GM18499 (cell line): ENCODE results near the gene SUSD4.

Experiments
- ATAC-seq: cut with Tn5 transposase; IDR thresholded peaks from one replicate; pipeline ENCODE4 v1.9.1; 2021; ENCODE audit warnings: moderate number of reproducible peaks; ENCODE audit not compliant: insufficient read depth, unreplicated experiment

SUSD4 gene

DNA sequence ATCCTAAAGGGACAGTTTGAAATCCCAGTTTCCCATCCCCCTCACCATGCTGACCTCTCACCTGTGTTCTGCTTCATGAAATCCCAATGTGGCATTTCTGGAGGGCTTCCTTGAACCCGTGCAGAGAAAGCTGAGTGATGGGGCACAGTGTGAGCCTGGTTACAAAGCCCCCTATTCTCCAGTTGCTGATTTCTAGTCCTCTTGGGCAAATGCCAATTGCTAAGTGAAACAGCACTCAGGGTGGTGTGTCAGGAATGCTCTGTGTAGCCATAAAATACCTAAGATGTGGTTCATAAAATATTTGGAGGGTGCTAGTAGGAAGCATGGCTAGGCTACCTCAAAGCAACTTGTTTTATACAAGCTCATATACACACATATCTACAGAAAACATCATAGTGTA, 32.0 kb downstream of the SUSD4 start:
- ATAC-seq, result no peak

DNA sequence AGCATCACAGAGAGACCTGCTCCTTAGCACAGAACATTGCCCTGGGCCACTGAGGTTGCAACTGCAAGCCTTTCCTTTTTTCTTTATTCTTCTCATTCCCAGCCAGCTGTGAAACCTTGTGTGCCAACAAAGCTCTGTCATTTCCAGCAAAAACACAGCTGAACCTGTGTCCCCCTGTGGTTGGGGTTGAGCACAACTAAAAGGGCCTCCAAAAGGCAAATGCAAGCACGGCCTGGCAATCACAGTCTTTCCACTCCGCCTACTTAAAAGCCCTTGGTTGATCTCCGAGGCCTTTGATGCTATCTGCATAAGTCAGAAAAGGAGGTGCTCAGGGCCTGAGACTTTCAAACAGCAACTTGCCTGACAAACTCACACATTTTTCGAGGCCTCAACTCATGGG, 32.7 kb downstream of the SUSD4 start:
- ATAC-seq, result no peak

DNA sequence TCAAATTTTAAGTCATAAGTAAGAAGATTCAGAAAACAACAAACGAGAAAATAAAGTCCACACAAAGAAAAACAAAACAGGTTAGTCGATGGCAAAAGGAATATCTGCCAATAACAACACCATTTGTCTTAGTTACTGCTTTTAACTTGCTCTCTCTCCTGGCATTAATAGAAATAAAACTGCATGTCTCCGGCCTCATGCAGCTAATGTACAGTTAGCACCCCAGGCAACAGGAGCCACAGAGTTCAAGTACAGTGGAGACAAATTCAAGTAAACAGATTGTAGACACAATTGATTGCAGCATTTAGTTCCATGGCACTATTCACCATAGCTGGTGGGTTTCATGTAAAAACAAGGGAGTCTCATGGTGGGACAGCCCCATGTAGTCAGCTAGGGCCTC, 33.5 kb downstream of the SUSD4 start:
- ATAC-seq, result no peak

DNA sequence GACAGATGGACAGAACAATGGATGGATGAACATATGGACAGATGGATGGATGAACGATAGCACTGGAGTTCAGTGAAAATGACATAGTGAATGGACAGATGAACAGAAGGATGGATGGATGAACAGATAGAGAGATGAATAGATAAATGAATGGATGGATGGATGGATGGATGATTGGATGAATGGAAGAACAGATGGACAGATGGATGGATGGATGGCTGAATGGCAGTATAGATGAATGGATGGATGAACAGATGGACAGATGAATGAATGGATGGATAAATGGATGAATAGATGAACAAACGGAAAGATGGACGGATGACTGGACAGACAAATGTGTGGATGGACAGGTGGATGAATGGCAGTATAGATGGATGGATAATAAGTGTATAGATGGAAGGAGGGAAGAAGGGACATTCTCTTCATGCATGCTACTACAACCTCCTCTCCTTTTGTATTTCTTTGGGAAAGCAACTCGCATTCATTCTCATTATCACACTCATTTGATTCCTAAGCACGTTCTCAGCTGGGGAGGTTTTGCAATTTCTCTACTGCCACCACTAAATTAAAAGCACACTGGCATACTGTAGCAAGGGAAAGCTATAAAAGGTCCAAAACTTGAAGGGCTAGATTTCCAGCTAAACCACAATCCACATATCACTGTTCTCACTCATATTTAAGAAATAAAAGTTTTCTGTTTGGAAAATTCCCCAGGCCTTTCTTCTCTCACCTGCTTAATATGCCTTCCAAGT, 34.1 kb downstream of the SUSD4 start:
- ATAC-seq, result no peak

DNA sequence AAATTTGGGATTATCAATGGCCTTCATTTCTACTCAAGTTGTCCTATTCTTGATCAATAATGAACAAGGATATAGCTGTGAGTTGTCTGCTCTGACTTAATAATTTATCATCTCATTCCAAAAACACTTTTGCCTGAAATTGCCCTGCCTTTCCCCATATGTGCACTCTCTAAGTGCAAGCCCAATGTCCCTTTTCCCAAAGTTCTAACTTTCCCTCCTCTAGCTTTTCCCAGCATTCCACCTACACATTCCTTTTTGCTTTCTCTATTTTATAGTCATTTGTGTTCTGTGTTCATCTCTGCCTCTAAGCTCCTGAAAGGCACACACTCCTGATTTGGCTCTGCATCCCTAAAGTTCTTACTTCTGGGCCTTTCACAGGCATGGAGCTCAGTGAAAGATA, 34.7 kb downstream of the SUSD4 start:
- ATAC-seq, result no peak

DNA sequence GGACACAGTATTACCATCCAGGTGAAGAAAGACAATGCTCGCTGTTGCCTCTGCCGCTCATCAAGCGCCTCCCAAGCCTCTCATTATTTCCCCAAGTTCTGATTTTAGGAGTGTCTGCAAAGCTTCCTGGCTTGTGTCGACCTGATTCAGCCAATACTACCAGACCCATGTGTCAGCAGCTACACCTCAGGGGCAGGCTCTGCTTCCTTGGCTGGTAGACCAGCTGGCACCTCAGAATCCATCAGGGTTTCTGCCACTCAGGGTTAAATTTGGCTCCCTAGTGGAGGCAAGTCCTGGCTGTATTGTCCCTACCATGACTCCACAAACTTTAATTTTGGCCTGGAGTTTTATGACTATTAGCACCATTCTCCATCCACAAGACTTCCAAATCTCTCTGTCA, 35.4 kb downstream of the SUSD4 start:
- ATAC-seq, result no peak

DNA sequence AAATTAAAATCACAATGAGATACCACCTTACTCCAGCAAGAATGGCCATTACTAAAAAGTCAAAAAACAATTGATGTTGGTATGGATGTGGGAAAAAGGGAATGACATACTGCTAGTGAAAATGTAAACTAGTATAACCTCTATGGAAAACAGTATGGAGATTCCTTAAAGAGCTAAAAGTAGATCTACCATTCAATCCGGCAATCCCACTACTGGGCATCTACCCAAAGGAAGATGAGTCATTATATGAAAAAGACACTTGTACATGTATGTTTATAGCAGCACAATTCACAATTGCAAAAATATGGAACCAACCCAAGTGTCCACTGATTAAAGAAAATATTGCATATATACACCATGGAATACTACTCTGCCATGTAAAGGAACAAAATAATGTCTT, 37.2 kb downstream of the SUSD4 start:
- ATAC-seq, result no peak

DNA sequence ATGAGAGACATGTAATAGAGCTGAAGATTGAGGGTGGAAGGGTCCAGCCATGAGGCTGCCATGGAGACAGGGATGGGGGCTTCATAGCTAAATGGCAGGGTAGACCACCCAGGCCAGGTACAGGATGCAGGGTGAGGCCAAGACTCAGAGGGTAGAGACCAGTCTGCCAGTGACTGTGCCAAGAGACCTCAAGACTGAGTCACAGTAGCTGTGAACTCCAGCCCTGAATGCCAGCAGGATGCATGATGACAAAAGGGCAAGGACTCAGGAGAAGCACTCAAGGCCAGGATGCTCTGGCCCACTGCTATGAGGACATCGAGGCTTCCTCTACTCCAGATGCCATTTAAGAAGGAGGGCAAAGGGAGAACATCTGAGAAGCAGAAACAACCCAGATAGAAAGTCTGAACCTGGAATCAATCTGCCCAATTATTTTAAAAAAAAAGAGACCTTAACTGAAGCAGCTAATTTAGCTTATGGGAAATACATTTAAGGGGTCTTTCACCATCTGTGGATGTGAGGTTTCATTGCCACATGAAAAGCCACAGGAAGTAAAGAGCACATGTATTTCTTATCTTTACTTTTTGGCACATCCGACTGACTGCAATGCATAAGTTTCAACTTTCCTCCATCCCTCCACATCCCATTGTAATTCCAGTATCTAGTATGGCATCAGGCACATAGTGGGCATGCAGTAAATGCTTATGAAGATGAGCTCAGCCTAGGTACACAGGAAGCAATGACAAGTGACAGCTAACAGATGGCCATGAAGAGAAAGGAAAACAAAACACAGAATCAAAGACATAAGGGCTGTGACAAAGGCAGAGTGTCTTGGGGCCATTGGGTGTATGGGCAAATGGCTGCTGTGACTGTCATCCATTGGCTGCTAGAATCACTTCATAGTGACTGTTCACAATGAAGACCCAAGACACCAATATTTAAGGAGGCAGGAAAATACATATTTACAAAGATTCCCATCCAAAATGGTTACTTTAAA, 40.2 kb downstream of the SUSD4 start:
- ATAC-seq, result no peak

DNA sequence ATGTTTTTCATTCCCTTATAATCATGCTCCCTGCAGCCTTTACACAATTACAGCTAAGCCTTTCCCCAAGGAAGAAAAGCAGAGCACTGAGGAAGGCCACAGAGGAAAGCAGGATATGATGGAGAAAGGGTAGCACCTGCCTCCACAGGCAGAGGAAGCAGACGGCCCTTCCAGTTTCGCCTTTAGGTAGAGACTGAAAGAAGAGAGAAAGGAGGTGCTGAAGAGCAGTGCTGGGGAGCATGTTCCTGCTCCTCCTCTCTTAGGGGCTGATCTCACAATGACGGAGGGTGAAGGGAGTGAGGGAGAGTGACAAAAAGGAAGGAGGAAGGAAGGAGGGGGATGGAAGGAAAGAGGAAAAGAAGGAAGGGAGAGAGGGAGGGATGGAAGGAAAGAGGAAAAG, 41.1 kb downstream of the SUSD4 start:
- ATAC-seq, result no peak

DNA sequence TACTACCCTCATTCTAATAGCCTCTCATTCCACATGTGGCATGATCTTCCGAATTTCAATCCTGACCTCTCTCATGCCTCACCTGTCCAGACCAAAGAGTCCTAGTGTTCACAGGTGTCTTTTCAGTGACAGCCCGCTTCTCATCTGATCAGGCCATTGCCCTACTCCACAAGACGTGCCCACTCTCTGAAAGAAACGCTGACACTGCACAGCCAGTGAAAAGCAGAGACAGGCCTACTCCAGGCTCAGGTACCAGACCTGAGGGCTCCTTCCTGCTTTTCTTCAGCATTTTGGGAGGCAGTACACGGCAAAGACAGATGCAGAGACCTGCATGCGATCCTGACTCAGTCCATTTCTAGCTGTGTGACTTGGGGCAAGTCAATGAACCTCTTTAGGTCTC, 43.0 kb downstream of the SUSD4 start:
- ATAC-seq, result no peak

DNA sequence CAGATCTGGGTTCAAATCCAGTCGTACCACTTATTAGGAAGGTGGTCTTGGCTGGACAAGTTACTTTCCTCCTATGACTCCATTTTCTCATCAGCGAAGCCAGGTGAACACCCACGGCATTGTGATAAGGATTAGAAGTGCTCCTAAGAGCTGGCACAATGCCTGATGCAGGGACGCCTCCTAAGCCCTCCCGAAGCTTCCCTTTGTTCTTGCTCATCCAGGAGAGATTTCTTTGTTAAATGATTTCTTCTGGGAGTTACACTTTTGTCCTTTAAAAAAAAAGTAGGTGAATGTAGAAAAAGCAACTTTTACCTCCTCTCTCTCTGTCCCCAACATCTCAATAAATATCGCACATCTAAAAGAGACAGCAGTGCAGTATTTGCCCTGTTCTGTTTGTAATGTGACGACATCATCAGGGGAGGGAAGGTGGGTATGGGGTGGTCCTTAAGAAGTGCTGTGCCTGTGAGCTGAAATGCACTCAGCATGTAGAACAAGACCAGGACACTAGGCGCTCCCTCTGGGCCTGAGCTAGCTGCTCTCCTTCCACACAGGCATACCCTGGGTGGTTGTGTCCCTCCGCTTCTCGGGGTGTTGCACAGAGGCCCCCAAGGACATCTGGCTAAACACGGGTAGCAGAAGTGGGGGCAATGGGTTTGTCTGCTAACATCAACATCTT, 43.9 kb downstream of the SUSD4 start:
- no peak for ATAC-seq

DNA sequence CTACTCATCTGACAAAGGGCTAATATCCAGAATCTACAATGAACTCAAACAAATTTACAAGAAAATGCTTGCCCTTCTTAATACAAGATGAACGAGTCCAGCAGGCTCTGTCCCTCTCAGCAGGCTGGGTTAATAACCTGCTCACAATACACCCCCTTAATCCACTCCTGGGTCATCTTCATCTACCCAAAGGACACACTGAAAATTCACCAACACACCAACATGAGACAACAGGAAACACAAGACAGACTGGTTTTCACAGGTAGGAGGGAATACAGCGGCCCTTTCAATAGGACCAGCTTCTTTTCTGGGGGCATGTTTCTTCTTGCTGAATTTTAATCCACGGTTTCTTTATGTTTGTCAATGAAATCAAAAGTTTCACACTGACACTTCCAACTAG, 44.6 kb downstream of the SUSD4 start:
- no peak for ATAC-seq

- ATAC-seq, result no peak
These were observed 47.9 kb downstream of the SUSD4 start for GRCh38 chr1:223316082-223316481.

GRCh38 chr1:223315665-223316064, 48.3 kb downstream of the SUSD4 start:
- ATAC-seq, result no peak

DNA sequence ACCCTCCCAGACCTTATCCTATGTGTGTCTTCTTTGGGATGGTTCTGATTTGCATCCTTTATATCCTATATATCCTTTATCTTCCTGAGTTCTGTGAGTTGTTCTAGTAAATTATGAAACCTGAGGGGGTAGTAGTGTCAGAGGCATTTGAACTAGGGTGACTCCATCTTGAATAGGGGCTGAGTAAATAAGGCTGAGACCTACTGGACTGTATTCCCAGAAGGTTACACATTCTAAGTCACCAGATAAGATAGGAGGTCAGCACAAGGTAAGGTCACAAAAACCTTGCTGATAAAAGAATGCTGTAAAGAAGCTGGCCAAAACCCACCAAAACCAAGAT, 50.6 kb downstream of the SUSD4 start:
- no peak for ATAC-seq

DNA sequence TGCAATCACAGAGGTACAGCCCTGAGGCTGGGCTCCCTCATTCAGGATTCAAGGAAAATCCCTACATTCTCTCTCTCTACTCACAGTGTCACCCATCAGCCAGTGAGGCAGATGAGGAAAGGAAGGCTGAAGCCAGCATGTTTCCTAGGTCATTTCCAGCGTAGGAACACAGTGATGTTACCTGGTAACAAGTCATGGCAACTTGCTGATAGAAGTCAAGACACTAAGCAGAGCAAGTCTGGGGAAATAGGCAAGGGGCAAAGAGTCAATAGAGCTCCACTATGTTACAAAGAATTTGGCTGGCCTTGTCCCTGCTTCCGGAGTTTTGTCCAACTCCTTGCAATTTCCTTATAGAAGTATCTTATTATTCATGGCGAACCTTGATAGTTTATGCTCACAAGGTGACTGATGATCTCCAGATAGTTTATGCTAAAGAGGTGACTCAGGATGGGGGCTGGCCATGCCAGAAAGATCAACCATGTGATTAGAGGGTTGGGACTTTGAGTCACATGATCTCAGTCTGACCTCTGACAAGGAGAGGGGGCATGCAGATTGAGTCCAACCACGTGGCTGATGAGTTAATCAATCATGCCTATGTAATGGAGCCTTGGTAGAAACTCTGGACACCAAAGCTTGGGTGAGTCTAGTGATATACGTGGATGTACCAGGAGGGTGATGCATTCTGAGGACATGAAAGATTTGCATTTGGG, 51.1 kb downstream of the SUSD4 start:
- ATAC-seq, result no peak

- ATAC-seq, result no peak
These were observed 51.7 kb downstream of the SUSD4 start for GRCh38 chr1:223312273-223312672.

GRCh38 chr1:223311826-223312225, 52.1 kb downstream of the SUSD4 start:
- no peak for ATAC-seq

DNA sequence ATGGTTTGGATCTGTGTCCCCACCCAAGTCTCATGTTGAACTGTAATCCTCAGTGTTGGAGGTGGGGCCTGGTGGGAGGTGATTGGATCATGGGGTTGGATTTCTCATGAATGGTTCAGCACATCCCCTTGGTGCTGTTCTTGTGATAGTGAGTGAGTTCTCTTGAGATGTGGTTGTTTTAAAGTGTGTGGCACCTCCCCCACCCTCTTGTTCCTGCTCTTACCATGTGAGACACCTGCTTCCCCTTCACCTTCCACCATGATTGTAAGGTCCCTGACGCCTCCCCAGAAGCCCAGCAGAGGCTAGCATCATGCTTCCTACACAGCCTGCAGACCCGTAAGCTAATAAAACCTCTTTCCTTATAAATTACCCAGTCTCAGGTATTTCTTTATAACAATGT, 55.8 kb downstream of the SUSD4 start:
- no peak for ATAC-seq

GRCh38 chr1:223307544-223307943, 56.4 kb downstream of the SUSD4 start:
- no peak for ATAC-seq
